H1 (cell line): ENCODE results near the gene GPR39. TPM values are rescaled to one million over a fixed set of nuclear protein-coding genes. Genes with fewer than 3 reads are reported as not detected.

Experiments used
- CTCF ChIA-PET: fragments of 300-600 bp; sonication (Branson Sonifier 250); formaldehyde crosslinking; loops from one replicate; lab custom pipeline; 2021; ENCODE audit not compliant: partially characterized antibody; lab: Charles Lee
- POLR2A ChIA-PET: fragments of 300-600 bp; sonication (Branson Sonifier 250); formaldehyde crosslinking; loops from one replicate; lab custom pipeline; 2021; ENCODE audit warnings: inconsistent platforms; ENCODE audit not compliant: partially characterized antibody; lab: Charles Lee
- DNase-seq, 2 experiments: peaks; one replicate each; pipeline versions ENCODE4 v3.0.0 to v3.0.0-alpha.2; 2010 to 2022; ENCODE audit warnings: low spot score in 2 of 2, low read depth in 1 of 2, mixed read lengths in 1 of 2
- FAIRE-seq: peaks from 2 replicates; lab custom pipeline; 2011; peaks lifted over from hg19 to GRCh38; lab: Jason Lieb, UNC
- H2AFZ ChIP-seq: 2 replicates; pipeline ENCODE4 v1.8.1; 2012; ENCODE audit warnings: low read length, inconsistent platforms
- H2AK5ac ChIP-seq: 2 replicates; pipeline ENCODE4 v1.6.1; 2013; ENCODE audit warnings: low read depth, low read length
- H2BK120ac ChIP-seq: replicated peaks from 2 replicates; pipeline ENCODE3; 2013; ENCODE audit warnings: low read depth, low read length, inconsistent platforms
- H2BK12ac ChIP-seq: 2 replicates; pipeline ENCODE4 v1.6.1; 2013; ENCODE audit warnings: low read depth, low read length
- H2BK15ac ChIP-seq: 2 replicates; pipeline ENCODE4 v1.6.1; 2013; ENCODE audit warnings: low read length
- H2BK20ac ChIP-seq: 2 replicates; pipeline ENCODE4 v1.6.1; 2013; ENCODE audit warnings: low read length
- H2BK5ac ChIP-seq: 2 replicates; pipeline ENCODE4 v1.6.1; 2013; ENCODE audit warnings: low read depth, low read length
- H3K14ac ChIP-seq: 2 replicates; pipeline ENCODE4 v1.6.1; 2013; ENCODE audit warnings: inconsistent platforms; ENCODE audit not compliant: insufficient read length
- H3K18ac ChIP-seq: 2 replicates; pipeline ENCODE4 v1.6.1; 2013; ENCODE audit warnings: low read length; ENCODE audit errors: extremely low read depth
- H3K23ac ChIP-seq: 2 replicates; pipeline ENCODE4 v1.6.1; 2013; ENCODE audit warnings: inconsistent platforms; ENCODE audit not compliant: insufficient read length
- H3K23me2 ChIP-seq: 2 replicates; pipeline ENCODE4 v1.6.1; 2013; ENCODE audit warnings: low read depth, low read length
- H3K27ac ChIP-seq: 2 replicates; pipeline ENCODE4 v1.6.1; 2011; ENCODE audit warnings: low read depth, low read length, inconsistent platforms
- H3K27me3 ChIP-seq, 4 experiments: replicated peaks in 1 of 4; 1 replicate in 1 of 4; 2 replicates in 3 of 4; pipeline versions ENCODE4 v1.6.1 to v1.8.1; 2011 to 2013; ENCODE audit warnings: low read length in 3 of 4, mild to moderate bottlenecking in 3 of 4, inconsistent platforms in 2 of 4, mixed read lengths in 2 of 4, moderate library complexity in 1 of 4; ENCODE audit not compliant: control insufficient read depth in 3 of 4, insufficient read depth in 3 of 4; ENCODE audit errors: extremely low read depth in 1 of 4
- H3K36me3 ChIP-seq, 4 experiments: 2 replicates each; pipeline versions ENCODE4 v1.6.1 to v1.8.1; 2011 to 2013; ENCODE audit warnings: mild to moderate bottlenecking in 4 of 4, low read length in 3 of 4, moderate library complexity in 2 of 4, control low read depth in 1 of 4, inconsistent platforms in 1 of 4; ENCODE audit not compliant: insufficient read depth in 4 of 4, control insufficient read depth in 2 of 4
- H3K4ac ChIP-seq: replicated peaks from 2 replicates; pipeline ENCODE3; 2013; ENCODE audit warnings: low read length, low read depth, mixed read lengths, inconsistent platforms; ENCODE audit not compliant: insufficient read length
- H3K4me1 ChIP-seq, 4 experiments: replicated peaks in 1 of 4; 1 replicate in 1 of 4; 2 replicates in 3 of 4; pipeline versions ENCODE4 v1.6.1 to v1.8.1; 2011 to 2013; ENCODE audit warnings: low read length in 3 of 4, inconsistent platforms in 2 of 4, mixed read lengths in 1 of 4; ENCODE audit not compliant: insufficient read depth in 4 of 4, control insufficient read depth in 3 of 4
- H3K4me2 ChIP-seq, 2 experiments: 2 replicates each; pipeline versions ENCODE4 v1.6.1 to v1.8.1; 2011 to 2013; ENCODE audit warnings: low read depth in 2 of 2, low read length in 2 of 2, control low read depth in 1 of 2, inconsistent platforms in 1 of 2, mild to moderate bottlenecking in 1 of 2; ENCODE audit not compliant: insufficient read depth in 1 of 2
- H3K4me3 ChIP-seq, 4 experiments: fragments of 200-600, 300-600 bp in 1 of 4; sonication (generic), shearing (Covaris generic), sonication (Bioruptor Twin) in 1 of 4; 2 replicates each; pipeline versions ENCODE4 v1.5.1 to v1.8.1; 2011 to 2016; ENCODE audit warnings: low read length in 4 of 4, low read depth in 3 of 4, control low read depth in 2 of 4, inconsistent platforms in 2 of 4, mild to moderate bottlenecking in 2 of 4, mixed read lengths in 1 of 4, moderate library complexity in 1 of 4; ENCODE audit not compliant: insufficient read depth in 2 of 4; ENCODE audit errors: extremely low read depth in 1 of 4
- H3K56ac ChIP-seq: replicated peaks from 2 replicates; pipeline ENCODE3; 2013; ENCODE audit warnings: low read depth, mild to moderate bottlenecking, mixed read lengths, low read length, inconsistent platforms; ENCODE audit not compliant: insufficient read length
- H3K79me1 ChIP-seq: 2 replicates; pipeline ENCODE4 v1.6.1; 2013; ENCODE audit warnings: low read depth, low read length, control low read depth
- H3K79me2 ChIP-seq, 2 experiments: 2 replicates each; pipeline versions ENCODE4 v1.6.1 to v1.8.1; 2012 to 2013; ENCODE audit warnings: low read length in 2 of 2, mild to moderate bottlenecking in 2 of 2, inconsistent platforms in 1 of 2; ENCODE audit not compliant: insufficient read depth in 2 of 2, control insufficient read depth in 1 of 2
- H3K9ac ChIP-seq, 4 experiments: replicated peaks in 1 of 4; 1 replicate in 1 of 4; 2 replicates in 3 of 4; pipeline versions ENCODE4 v1.6.1 to v1.8.1; 2011 to 2013; ENCODE audit warnings: low read depth in 3 of 4, low read length in 3 of 4, control low read depth in 2 of 4, mild to moderate bottlenecking in 2 of 4, moderate library complexity in 2 of 4, inconsistent platforms in 1 of 4; ENCODE audit errors: extremely low read depth in 1 of 4
- H3K9me3 ChIP-seq, 2 experiments: 2 replicates each; pipeline versions ENCODE4 v1.6.1 to v1.8.1; 2012 to 2013; ENCODE audit warnings: mild to moderate bottlenecking in 2 of 2, moderate library complexity in 2 of 2, control low read depth in 1 of 2, inconsistent platforms in 1 of 2, low read depth in 1 of 2, low read length in 1 of 2, mixed read lengths in 1 of 2; ENCODE audit not compliant: insufficient read depth in 2 of 2
- H4K20me1 ChIP-seq, 2 experiments: replicated peaks in 1 of 2; 2 replicates each; pipeline versions ENCODE3 to v1.8.1; 2011 to 2013; ENCODE audit warnings: inconsistent platforms in 2 of 2, low read length in 2 of 2, mild to moderate bottlenecking in 1 of 2; ENCODE audit not compliant: insufficient read depth in 2 of 2, control insufficient read depth in 1 of 2
- H4K5ac ChIP-seq: 2 replicates; pipeline ENCODE4 v1.6.1; 2013; ENCODE audit warnings: low read length, low read depth, mixed read lengths, inconsistent platforms; ENCODE audit not compliant: insufficient read length
- H4K8ac ChIP-seq: 2 replicates; pipeline ENCODE4 v1.8.0; 2013; ENCODE audit warnings: mild to moderate bottlenecking, moderate library complexity, low read length, inconsistent platforms; ENCODE audit not compliant: insufficient read depth; ENCODE audit errors: extremely low read depth
- H4K91ac ChIP-seq: replicated peaks from 2 replicates; pipeline ENCODE3; 2013; ENCODE audit warnings: low read length, mixed read lengths, inconsistent platforms; ENCODE audit not compliant: insufficient read length
- BRCA1 ChIP-seq: IDR thresholded peaks from 2 replicates; pipeline ENCODE4 v1.6.1; 2012; ENCODE audit warnings: low read depth, low read length, improper control_type of control experiment
- CHD1 ChIP-seq: IDR thresholded peaks from 2 replicates; pipeline ENCODE4 v1.6.1; 2012; ENCODE audit warnings: low read depth, low read length, improper control_type of control experiment
- CREB1 ChIP-seq: IDR thresholded peaks from 2 replicates; pipeline ENCODE4 v1.6.1; 2012; ENCODE audit warnings: inconsistent platforms
- EZH2 ChIP-seq: fragments of 200-600 bp; sonication (generic); IDR thresholded peaks from 2 replicates; pipeline ENCODE4 v1.7.1; 2012; ENCODE audit warnings: low read depth, mild to moderate bottlenecking, moderate library complexity, low read length, inconsistent platforms; ENCODE audit not compliant: severe bottlenecking
- GABPA ChIP-seq: IDR thresholded peaks from 2 replicates; pipeline ENCODE4 v1.6.1; 2011; ENCODE audit warnings: mild to moderate bottlenecking, low read length, moderate library complexity, borderline replicate concordance; ENCODE audit not compliant: insufficient read depth
- POU5F1 ChIP-seq: IDR thresholded peaks from 2 replicates; pipeline ENCODE4 v1.6.1; 2011; ENCODE audit warnings: low read depth, mild to moderate bottlenecking, low read length, moderate library complexity
- RAD21 ChIP-seq, 2 experiments: IDR thresholded peaks in 1 of 2; conservative IDR thresholded peaks in 1 of 2; 2 replicates each; pipeline ENCODE4 v1.6.1; 2011; ENCODE audit warnings: low read depth in 2 of 2, low read length in 2 of 2, improper control_type of control experiment in 1 of 2, inconsistent platforms in 1 of 2, mild to moderate bottlenecking in 1 of 2, moderate library complexity in 1 of 2
- whole genome bisulfite sequencing, 2 experiments: shearing (Covaris generic) in 1 of 2; methylation state at CpG; one replicate each; pipeline versions ENCODE4 v1.1.6 to v1.1.7; 2013 to 2015; ENCODE audit warnings: low lambda C conversion rate in 2 of 2, mixed read lengths in 2 of 2, inconsistent platforms in 1 of 2, low coverage in 1 of 2, missing lambda C conversion rate in 1 of 2; ENCODE audit not compliant: insufficient replicate concordance in 2 of 2, insufficient coverage in 1 of 2, insufficient read length in 1 of 2; ENCODE audit errors: extremely low coverage in 1 of 2, missing lambda C conversion rate in 1 of 2; 5-methylcytosine and 5-hydroxymethylcytosine counted together
- polyA plus RNA-seq, 7 experiments: library from polyadenylated mRNA; depleted of rRNA in 3 of 7; stranded (reverse) in 5 of 7; unstranded in 2 of 7; fragments of >200 nt in 5 of 7; fragments of 200-250 nt in 2 of 7; gene quantifications; 1 replicate in 5 of 7; 2 replicates in 1 of 7; 4 replicates in 1 of 7; pipeline versions ENCODE4 v1.2.1 to v1.2.3, GENCODE V29; 2011 to 2013; ENCODE audit warnings: missing spikeins in 2 of 7, mixed read lengths in 2 of 7
- total RNA-seq: library from RNA; stranded (reverse); fragmentation: NEBNext Ultra II Directional; extraction: Animal tissue kit (Norgen Biotek cat#: 25700); gene quantifications from 2 replicates; pipeline ENCODE4 v1.2.1, GENCODE V29; 2021
- TF ChIP-seq, protein P1 (sequence below): IDR thresholded peaks from 2 replicates; pipeline ENCODE4 v1.6.1; 2012; ENCODE audit warnings: inconsistent platforms
- TF ChIP-seq, protein P2 (sequence below): IDR thresholded peaks from 2 replicates; pipeline ENCODE4 v1.6.1; 2012; ENCODE audit warnings: inconsistent platforms
- TF ChIP-seq, protein P3 (sequence below), 3 experiments: IDR thresholded peaks; 1 replicate in 2 of 3; 2 replicates in 1 of 3; pipeline versions ENCODE4 v1.5.1 to v1.6.1; 2011; ENCODE audit warnings: low read length in 3 of 3, mild to moderate bottlenecking in 3 of 3, inconsistent platforms in 2 of 3, low read depth in 1 of 3, moderate library complexity in 1 of 3; ENCODE audit not compliant: insufficient read depth in 1 of 3; ENCODE audit errors: control extremely low read depth in 1 of 3

The GPR39 gene
- total and polyA plus RNA-seq, 2 of the 8 experiments (the other 6 are each of a cell fraction or from before 2014, with no cell fraction given) = 0.63 to 2.7 TPM

DNA sequence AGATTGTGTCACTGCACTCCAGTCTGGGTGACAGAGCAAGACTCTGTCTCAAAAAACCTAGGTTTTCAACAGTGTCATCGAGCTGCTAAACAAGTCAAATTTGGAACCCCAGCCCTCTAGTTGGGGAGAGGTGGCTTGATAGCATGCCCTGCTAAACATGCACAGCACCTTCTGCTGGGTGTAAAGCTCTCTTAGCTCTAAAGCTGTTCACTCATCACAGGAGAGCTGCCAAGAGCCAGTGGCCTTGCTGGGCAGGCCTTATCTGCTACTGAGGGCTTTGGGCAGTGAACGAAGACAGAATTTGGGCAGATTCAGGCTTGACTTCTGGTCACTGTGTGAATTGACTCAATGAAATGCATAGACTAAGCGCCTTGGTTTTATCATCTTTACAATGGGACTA is 152.1 kb downstream of the GPR39 start:
- Histone ChIP-seq H3K4me1 (no peaks in the 10 kb centered on the region), H3K4me2 (no peak overlapping the region), H3K9ac (no peak overlapping the region), H2BK15ac (no peak overlapping the region), H3K79me1 (no peaks in the 10 kb centered on the region), H3K14ac (no peak overlapping the region), H3K4me3 (no peak overlapping the region), H3K18ac (no peak overlapping the region), H2BK20ac (no peak overlapping the region), H2BK5ac (no peak overlapping the region), H3K27ac (no peak overlapping the region), H3K79me2 (no peaks in the 10 kb centered on the region), H4K20me1 (no peaks in the 10 kb centered on the region), H3K56ac (no peak overlapping the region), H3K23me2 (no peaks in the 10 kb centered on the region), H4K5ac (no peak overlapping the region), H2BK120ac (no peak overlapping the region), H3K23ac (no peak overlapping the region), H4K8ac (no peak overlapping the region), H2AFZ (no peak overlapping the region), H2BK12ac (no peak overlapping the region), H3K27me3 (no peaks in the 10 kb centered on the region), H2AK5ac (no peak overlapping the region), H3K4ac (no peak overlapping the region), H4K91ac (no peak overlapping the region), H3K9me3 (no peaks in the 10 kb centered on the region), H3K36me3 (no peaks in the 10 kb centered on the region)
- WGBS, 2 experiments = 91% methylated on average over 3 of the region's 3 CpGs; no CpG with 5 or more reads in 1 of the 2 experiments
- TF ChIP-seq RAD21 (IDR thresholded peaks at IDR 0.05 in 1 of 2, conservative IDR thresholded peaks at IDR 0.05 in 1 of 2; ENCODE audit: low read depth in 2 of 2, low read length in 2 of 2) (no peak), CHD1 (no peak), POU5F1 (no peak), CREB1 (no peak), BRCA1 (no peak), EZH2 (no peak), GABPA (no peak)
- TF ChIP-seq, protein P1, sequence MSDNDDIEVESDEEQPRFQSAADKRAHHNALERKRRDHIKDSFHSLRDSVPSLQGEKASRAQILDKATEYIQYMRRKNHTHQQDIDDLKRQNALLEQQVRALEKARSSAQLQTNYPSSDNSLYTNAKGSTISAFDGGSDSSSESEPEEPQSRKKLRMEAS = no peak
- TF ChIP-seq, protein P2, sequence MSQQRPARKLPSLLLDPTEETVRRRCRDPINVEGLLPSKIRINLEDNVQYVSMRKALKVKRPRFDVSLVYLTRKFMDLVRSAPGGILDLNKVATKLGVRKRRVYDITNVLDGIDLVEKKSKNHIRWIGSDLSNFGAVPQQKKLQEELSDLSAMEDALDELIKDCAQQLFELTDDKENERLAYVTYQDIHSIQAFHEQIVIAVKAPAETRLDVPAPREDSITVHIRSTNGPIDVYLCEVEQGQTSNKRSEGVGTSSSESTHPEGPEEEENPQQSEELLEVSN = no peak
- TF ChIP-seq, protein P3, sequence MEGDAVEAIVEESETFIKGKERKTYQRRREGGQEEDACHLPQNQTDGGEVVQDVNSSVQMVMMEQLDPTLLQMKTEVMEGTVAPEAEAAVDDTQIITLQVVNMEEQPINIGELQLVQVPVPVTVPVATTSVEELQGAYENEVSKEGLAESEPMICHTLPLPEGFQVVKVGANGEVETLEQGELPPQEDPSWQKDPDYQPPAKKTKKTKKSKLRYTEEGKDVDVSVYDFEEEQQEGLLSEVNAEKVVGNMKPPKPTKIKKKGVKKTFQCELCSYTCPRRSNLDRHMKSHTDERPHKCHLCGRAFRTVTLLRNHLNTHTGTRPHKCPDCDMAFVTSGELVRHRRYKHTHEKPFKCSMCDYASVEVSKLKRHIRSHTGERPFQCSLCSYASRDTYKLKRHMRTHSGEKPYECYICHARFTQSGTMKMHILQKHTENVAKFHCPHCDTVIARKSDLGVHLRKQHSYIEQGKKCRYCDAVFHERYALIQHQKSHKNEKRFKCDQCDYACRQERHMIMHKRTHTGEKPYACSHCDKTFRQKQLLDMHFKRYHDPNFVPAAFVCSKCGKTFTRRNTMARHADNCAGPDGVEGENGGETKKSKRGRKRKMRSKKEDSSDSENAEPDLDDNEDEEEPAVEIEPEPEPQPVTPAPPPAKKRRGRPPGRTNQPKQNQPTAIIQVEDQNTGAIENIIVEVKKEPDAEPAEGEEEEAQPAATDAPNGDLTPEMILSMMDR (IDR thresholded peaks at IDR 0.05; ENCODE audit: control extremely low read depth in 1 of 3, insufficient read depth in 1 of 3, low read depth in 1 of 3, low read length in 3 of 3) = no peak
- CTCF ChIA-PET = interaction anchor here (1.4 kb wide), 1 partner anchor 21 kb away, joined by 6 read pairs; no protein-coding TSS in a partner anchor
- no peak for DNase-seq
- POLR2A ChIA-PET = no interaction called here
- FAIRE-seq = no peak
